ENCODE data around the gene ETDC.
A peak's percentile ranks its signal among the peaks of the same experiment; 100 is the strongest.
"Not testable (repeated sequence)": the region's sequence is repeated elsewhere in the genome, so short reads cannot be mapped to it uniquely, and the experiment has no call there.

Gene ETDC

GRCh38 chrX:135309430-135309923 lies at the start of gene ETDC:
Gene ETDC, plus strand, starts transcription at chrX:135309480. Its CDS starts 0 bp downstream, at chrX:135309480.
- DNase-seq = no peak

DNA sequence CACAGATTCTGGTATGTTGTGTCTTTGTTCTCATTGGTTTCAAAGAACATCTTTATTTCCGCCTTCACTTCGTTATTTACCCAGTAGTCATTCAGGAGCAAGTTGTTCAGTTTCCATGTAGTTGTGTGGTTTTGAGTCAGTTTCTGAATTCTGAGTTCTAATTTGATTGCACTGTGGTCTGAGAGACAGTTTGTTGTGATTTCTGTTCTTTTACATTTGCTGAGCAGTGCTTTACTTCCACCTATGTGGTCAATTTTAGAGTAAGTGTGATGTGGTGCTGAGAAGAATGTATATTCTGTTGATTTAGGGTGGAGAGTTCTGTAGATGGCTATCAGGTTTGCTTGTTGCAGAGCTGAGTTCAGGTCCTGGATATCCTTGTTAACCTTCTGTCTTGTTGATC lies 48.3 kb upstream of the ETDC start:
- DNase-seq = not testable (repeated sequence)

DNA sequence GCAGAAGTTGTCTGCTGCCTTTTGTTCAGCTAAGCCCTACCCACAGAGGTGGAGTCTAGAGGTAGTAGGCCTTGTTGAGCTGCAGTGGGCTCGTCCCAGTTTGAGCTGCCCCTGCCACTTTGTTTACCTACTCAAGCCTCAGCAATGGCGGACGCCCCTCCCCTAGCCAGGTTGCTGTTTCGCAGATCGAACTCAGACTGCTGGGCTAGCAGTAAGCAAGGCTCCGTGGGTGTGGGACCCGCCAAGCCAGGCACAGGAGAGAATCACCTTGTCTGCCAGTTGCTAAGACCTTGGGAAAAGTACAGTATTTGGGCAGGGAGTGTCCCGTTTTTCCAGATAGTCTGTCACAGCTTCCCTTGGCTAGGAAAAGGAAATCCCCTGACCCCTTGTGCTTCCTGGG lies 45.9 kb upstream of the ETDC start:
- not testable (repeated sequence) for DNase-seq

DNA sequence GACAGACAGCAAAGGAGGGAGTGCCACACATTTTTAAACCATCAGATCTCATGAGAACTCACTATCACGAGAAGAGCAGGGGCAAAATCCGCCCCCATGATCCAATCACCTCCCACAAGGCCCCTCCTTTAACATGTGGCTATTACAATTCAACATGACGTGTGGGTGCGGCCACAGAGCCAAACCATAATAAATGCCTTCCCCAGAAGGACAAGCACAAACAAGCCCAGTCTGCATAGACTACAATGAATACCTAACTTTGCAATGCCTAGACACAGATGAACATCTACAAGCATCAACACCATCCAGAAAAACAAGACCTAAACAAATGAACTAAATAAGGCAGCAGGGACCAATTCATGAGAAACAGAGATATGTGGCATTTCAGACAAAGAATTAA lies 45.1 kb upstream of the ETDC start:
- DNase-seq = no peak

DNA sequence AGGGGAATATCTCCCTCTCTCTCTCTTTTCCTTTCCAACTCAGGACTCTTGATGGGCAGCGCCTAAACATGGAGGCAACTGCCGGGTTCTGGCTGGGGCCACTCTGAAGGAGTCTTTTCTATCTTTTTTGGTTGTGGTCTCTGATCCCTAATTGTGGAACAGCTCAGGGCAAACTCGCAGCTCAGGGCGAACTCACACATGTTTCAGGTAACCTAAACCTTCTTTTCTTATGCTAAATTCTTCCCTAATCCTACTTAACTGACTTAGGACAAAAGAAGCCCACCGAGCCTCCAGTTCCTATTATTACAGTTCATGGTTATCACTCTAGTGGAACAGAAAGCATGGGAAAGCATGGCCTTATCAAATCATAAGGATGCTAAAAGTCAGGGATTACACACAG lies 36.1 kb upstream of the ETDC start:
- DNase-seq = no peak

DNA sequence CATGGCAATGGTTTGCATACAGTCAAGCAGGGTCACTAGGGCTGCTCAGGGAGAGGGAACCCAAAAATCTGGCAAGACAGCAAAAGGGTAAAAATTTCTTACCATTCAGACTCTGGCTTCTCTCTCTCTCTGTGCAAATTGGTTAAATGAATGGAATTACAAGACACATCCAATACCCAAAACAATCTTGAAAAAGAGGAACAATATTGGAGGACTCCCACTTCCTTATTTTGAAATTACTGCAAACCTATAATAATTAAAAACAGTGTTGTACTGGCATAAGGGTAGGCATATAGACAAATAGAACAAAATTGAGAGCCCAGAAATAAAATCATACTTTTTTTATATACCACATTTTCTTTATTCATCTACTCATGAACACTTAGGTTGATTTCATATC lies 33.3 kb upstream of the ETDC start:
- no peak for DNase-seq

DNA sequence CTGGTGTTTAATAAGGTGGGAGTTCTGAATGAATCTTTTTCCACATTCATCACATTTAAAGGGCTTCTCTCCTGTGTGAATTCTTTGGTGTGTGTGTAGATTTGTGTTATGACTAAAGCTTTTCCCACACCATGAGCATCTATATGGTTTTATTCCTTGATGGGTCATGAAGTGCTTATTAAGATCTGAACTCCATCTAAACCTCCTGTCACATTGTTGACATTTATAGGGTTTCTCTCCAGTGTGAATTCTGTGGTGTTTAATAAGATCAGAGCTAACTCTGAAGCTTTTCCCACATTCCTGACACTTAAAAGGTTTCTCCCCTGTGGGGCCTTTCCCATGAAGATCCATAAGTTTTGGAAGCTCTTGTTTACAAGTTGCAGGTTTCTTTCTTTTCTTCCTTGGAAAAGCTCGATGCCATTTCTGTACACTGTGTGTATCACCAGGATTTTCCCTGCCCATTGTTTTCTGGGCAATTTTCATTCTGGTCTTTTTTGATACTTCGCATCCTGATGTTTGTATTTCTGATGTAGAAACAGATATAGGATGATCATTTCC lies 21.9 kb upstream of the ETDC start:
- DNase-seq = no peak

GRCh38 chrX:135295238-135295943 lies 13.9 kb upstream of the ETDC start:
- no peak for DNase-seq

DNA sequence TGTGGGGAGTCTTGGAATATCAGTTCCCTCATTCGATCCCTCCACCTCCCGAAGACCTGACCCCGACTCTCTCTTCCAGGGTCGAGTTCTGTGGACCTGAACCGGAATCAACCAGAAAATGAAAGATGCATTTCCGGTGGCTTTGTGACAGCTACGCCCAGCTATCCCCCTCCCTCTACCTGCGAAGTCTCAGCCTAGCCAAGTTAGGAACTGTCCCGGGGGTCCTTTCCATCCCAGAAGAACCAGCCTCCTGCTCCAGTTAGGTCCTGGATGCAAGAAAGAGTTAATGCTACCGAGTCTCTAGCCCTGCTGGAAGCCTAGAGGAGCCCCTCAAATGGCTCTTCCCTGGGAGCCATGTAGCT lies 13.4 kb upstream of the ETDC start:
- DNase-seq = no peak

DNA sequence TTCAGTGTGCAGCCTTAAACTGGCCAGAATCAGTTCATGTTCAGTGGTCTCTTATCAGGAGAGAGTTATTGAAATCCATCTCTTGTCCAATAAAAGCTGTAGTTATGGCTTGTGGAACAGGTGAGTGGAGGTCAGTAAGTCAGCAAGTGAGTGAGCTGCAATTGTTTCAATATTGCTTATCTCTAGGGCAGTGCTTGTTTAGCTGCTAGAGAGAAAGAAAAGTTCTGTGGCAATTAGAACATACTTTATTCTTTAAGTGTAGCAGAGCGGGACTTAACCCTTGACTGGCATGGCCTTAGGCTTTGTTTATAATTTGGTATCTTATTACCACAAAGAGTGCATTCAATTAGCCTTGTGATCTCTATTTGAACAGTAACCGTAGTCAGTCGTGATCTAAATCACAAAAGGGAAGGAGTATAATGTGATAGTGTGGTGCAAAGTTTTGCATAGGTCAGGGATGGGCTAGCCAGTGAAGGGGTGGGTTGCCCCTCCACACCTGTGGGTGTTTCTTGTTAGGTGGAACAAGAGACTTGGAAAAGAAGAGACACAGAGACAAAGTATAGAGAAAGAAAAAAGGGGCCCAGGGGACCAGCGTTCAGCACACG lies 6.9 kb upstream of the ETDC start:
- DNase-seq = peak; percentile 13

DNA sequence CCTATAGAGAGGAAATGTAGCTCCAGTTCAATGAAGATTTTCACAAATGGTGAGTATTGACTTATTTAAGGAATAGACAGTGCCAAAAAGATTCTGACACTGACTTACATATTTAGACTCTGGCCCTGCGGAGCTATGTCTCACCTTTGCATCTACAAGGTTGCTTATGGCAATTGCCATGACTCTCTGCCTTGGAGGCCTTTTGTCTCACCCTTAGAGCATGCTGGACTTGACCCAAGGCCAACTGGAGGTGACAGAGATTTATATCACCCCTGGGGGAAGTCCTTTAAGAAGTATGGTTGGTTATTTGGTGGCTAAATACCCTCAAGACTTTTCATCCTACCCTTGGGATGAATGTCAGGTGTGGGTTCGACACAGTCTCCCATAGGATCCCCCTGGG lies 4.5 kb upstream of the ETDC start:
- DNase-seq = no peak

GRCh38 chrX:135307171-135307570 lies 2.1 kb upstream of the ETDC start:
- no peak for DNase-seq

- no peak for DNase-seq
Observed at GRCh38 chrX:135308345-135308855, 880 bp upstream of the ETDC start.

GRCh38 chrX:135315864-135316263 lies 6.6 kb downstream of the ETDC start:
- no peak for DNase-seq

DNA sequence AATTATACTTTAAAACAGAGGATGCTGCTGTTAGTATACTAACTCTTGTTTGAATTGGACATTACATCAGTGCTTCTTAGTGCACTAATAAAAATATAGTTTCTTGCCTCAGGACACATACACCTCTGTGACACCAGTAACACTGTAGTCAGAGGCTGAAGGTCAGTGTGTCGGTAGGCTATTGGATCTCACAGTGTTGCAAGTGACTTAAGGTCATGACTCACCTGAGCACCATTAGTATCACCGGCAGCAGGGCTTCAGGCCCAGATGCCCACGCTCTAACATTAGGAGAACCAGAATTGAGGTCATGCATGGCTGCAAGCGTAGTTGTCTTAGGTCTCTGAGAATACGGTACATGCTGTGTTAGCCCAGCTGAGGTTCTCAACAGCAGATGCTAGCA lies 15.2 kb downstream of the ETDC start:
- no peak for DNase-seq

DNA sequence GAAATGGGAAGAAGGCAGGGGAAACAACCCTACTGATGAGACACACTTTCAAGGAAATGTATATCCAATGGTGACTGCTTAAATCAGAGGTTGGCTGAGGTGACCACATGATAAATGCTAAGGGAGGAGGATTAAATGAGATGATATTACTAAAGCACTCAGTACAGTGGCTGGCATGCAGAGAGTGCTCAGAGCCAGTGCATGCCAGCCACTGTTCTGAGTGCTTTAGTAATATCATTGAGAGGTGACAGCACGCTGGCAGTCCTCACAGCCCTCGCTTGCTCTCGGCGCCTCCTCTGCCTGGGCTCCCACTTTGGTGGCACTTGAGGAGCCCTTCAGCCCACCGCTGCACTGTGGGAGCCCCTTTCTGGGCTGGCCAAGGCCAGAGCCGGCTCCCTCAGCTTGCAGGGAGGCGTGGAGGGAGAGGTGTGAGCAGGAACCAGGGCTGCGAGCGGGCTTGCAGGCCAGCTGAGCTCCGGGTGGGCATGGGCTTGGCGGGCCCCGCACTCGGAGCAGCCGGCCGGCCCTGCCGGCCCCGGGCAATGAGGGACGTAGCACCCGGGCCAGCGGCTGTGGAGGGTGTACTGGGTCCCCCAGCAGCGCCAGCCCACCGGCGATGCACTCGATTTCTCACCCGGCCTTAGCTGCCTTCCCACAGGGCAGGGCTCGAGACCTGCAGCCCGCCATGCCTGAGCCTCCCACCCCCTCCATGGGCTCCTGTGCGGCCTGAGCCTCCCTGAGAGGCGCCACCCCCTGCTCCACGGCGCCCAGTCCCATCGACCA lies 15.9 kb downstream of the ETDC start:
- not testable (repeated sequence) for DNase-seq

GRCh38 chrX:135327299-135327698 lies 18.0 kb downstream of the ETDC start:
- no peak for DNase-seq

DNA sequence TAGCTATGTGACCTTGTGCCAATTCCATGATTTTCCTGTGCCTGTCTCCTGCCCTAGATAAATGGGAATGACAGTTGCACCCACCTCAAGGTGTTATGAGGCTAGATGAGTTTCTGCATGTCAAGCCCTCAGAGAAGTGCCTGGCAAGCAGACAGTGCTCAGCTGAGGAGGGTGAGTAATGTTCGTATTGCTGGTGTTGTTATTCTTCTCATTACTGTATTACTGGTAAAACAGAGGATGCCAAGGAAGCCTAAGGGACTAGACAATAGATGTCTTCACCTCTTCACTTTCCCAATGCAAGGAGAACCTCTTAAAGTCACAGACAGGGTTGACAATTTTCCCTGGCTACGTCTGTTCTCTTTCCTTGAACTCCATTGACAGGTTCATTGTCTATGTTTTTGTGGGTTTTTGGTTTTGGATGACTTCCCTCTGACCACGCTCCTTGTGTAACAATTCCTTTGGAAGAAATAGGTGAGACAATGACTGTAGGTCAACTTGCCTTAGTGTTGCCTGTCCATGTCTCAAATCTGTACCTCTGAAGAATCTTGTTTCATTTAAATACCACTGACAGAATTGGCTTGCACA lies 19.2 kb downstream of the ETDC start:
- DNase-seq = no peak

DNA sequence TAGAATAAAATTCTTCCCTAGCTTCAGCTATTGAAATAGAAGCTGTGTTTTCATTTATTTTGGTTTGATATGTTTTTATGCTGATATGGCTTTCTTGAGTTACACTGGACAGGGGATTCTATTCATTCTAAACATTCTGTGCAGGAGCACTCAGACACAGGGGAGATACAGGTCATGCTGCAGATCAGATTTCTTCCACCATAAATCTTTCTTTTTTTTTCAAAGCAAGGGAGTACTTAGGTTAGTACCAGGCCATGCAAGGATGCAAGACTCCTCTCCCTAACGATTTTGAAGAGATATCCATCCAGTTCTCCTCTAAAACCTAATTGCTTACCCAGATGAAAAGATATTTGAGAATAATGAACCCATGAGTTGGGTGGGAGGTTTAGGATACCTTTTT lies 21.4 kb downstream of the ETDC start:
- no peak for DNase-seq

- no peak for DNase-seq
Observed at GRCh38 chrX:135331525-135331924, 22.2 kb downstream of the ETDC start.

DNA sequence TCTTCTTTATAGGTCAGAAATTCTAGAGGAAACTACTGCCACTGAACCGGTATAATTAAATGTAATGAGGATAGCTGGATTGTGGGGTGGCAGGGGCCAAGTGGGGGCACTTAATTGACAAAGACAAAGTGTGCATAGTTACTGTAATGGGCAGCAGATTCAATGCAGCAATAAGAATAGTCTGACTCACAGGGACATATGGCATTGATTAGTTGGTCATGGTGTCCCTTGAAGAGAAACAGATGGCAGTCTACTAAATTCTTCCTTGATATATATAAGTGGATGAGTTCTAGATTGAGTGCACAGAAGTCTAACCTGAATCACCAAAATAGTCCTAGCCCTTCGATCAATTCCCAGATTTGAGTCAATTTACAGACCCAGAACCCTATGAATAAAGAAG lies 31.6 kb downstream of the ETDC start:
- DNase-seq = no peak

DNA sequence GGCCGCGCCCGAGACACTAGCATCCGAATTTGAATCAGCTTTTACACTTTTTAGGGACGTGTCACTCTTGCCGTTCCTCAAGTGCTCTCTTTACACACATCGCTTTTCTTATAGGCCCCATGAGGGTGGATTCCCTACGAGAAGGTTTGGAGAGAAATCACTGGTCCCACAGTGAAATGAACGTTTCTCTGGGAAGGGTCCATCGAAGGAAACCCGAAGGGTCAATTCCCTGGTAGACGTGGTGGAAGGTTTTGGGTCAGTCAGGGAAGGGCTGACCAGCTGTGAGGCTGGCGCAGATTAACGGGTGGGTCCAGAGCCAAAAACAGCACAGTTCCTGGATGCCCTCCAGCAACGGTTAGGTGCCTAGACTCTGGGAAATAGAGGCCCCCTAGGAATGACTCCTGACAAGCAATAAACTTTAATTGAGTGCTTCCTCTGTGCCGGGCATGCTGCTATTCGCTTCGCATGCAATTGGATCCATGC lies 35.9 kb downstream of the ETDC start:
- DNase-seq = peak; percentile 6

DNA sequence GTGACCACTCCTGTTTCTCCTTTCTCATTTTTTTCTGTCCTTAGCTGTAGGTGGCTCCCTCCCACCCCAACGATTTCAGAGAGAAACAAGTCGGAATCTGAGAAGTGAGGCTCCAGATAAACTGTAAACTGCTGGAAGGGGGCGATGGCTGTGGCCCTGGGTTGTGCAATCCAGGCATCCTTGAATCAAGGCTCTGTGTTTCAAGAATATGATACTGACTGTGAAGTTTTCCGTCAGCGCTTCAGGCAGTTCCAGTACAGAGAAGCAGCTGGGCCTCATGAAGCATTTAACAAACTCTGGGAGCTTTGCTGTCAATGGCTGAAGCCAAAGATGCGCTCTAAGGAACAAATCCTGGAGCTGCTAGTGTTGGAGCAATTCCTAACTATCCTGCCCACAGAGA lies 37.7 kb downstream of the ETDC start:
- DNase-seq = no peak
